Inferior parietal cortex (tissue), 1 donor: Measurements from ENCODE around the gene PRDM1.

ENCODE experiments used
- DNase-seq: peaks from one replicate; pipeline ENCODE4 v3.0.0-alpha.2; 2016; ENCODE audit errors: extremely low spot score

The PRDM1 gene

DNA sequence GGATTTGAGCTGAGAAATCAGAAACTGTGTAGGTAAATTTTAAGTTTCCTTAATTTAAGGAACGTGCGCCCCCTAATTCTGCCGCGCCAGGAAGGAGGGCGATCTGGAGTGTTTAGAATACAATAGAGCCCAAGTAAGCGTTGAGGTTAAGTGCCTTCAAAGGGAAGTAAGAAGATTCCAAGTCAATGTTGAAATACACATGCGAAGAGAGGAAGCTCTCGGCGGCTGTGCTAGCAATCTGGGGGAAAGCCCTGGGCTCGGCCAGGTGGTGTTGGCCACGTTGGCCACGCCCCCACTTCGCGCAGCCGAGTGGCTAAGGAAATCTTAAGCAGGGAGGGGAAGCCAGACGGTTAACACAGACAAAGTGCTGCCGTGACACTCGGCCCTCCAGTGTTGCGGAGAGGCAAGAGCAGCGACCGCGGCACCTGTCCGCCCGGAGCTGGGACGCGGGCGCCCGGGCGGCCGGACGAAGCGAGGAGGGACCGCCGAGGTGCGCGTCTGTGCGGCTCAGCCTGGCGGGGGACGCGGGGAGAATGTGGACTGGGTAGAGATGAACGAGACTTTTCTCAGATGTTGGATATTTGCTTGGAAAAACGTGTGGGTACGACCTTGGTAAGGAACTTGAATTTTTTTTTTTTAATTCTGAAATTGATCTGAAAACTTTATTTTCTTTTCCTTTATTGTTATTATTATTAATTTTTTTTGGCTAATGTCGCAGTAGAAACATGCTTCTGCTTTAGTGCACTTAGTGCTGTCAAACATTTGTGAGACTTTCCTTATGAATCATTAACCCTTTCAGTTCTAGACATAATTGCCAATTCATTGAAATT is at the start of gene PRDM1:
Gene PRDM1 (plus strand): TSS at position 353 of the 830 bp plus-strand sequence. CDS start 218 bp downstream, at position 571.
- no peak for DNase-seq

GRCh38 chr6:106037060-106037459 is 49.1 kb upstream of the PRDM1 start:
- no peak for DNase-seq

DNA sequence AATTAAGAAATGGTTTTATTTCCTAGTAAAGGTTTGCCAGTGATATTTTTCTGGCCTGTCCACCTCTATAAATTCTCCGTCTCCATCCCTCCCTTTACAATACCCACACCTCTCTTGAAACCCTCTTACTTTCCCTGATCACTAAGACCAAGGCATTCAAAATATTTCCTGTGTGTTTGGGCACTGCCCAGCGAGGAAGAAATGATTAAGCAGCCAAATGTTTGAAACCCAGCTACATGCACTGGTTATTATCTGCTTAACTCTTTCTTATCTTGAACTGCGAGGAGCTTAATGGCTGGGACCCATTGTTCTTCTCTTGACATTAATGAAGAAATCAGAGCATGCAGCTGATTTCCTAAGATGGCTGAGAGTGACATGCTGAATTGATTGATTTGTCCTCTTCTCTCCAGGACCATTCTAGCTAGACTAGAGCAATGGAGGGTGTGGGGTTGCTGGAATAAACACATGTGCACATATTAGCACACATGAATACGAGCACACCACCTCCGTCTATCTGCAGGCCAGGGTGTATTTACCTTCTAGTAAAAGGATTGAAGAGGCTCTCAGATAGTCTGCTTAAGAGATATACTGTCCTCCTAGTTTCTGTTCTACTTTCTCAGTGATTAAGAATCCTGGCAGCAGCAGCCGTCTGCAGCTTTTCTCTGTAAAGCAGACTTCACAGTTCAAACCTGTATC is 46.1 kb upstream of the PRDM1 start:
- DNase-seq, result no peak

DNA sequence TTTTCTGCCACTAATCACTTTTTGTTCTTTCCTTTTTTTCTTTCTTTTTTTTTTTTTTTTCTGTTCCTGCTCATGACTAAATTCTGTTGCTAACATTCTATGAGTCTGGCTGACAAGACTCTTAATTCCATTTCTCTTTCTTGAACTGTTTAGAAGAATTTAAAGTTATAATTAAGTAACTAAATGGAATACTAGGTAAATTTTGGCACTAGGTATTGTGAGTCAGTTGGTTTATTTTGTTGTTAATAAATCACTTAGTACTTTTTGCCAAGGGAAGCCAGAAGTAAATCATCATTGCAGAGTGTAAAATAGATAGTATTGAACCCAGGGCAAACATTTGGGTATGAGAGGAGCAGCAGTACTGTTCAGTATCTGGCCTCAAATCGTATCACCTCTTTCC is 42.0 kb upstream of the PRDM1 start:
- no peak for DNase-seq

DNA sequence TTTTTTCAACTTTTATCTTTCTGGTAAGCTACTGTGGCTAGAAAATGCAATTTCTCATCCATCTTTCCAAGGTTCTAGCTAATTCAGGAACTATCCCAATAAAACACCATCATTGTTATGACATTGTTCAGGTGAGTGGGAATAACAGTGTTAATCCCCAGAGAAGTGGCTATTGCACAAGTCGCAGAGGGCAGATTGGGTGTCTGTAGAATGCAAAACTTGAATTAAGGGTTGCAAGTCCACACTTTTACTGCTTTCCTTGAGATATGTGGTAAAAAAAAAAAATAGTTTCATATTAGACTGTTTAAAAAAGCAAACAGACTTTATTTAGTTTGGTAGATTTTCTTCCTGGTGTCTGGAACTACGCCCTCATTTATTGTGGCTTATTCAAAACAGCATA is 41.1 kb upstream of the PRDM1 start:
- DNase-seq, result no peak

- DNase-seq, result no peak
Measured at GRCh38 chr6:106046116-106046853, 39.9 kb upstream of the PRDM1 start.

DNA sequence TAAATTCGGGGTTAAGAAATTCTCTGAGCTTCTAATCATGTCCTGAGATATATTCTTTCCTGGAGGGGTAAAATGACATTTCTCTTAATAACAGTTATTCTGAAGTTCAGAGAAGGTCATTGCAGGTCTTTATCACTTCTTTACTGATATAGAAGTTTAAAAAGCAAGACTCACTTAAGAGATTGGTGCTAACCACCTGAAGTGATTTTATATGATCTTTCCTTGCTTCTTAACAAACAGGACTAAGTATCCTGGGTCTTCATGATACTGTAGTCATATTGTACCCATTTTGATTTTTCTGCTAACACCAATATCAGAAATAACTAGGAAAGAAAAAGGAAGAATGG is 39.3 kb upstream of the PRDM1 start:
- DNase-seq, result no peak

GRCh38 chr6:106048336-106048735 is 37.8 kb upstream of the PRDM1 start:
- DNase-seq, result no peak

GRCh38 chr6:106050538-106050937 is 35.6 kb upstream of the PRDM1 start:
- DNase-seq, result no peak

DNA sequence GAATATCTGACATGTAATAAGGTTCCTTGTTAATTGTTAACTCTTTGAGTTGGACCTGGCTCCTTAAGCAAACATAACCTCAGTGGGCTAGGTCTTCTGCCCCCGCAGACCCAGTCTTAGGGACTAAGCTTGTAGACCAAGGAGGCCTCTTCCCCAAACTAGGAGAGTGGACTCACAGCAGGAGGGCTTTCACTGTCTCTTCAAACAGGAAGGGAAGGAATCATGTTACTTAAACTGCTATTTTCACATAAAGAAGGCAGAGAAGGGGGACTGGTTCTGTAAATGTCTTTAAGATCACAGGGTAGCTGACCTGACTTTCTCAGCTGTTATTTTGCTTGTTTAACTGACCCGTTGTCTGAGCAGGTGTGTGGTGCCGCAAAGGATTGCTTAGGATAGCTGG is 34.9 kb upstream of the PRDM1 start:
- no peak for DNase-seq

DNA sequence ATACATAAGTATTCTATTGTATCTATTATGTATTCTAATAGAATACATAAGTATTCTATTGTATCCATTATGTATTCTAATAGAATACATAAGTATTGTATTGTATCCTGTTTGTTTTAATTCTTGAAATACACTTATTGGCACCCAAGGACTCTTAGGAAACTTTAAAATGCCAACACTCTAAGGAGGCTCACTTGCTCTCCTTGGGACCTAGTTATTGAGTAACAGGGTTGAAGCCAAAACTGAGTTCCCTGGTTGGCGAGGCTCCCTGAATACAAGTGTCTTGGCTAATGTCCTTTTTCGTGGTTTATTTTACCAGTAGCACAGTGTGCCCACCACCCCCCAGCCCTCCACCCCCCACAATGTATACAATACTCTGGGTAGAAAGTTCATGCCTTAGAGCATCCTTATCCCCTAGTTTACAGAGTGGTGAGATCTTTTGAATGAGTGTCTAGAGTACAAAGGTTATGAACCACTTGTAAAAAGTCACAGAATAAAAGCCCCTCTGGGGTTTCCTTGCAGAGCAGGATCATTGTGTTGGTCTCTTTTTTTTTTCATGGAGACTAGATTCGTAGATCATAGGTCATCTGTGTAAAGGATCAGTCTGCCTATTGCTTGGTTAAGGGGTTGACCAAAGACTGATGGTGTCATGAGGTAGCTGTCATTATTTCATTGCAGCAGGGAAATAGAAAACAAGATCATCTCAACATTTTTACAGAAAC is 32.5 kb upstream of the PRDM1 start:
- no peak for DNase-seq

DNA sequence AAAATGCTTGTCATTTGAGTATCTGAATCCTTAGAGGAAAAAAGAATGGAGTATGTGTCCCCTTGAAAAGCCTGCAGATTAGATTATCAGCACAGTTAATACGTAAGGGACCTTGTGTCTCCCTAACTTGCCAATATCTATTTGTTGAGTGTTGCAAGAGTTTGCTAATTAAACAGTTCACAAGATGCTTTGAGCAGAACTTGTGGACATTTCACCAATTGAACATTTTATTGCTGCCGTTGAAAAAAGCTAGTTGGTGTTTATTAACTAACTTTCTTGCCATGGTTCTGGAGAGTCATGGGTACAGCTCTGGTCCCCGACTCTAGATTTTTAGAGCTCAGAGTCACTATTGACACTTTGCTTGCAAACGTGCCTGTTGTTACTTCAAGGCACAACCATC is 30.6 kb upstream of the PRDM1 start:
- DNase-seq, result no peak

- DNase-seq, result no peak
Measured at GRCh38 chr6:106056060-106056745, 29.9 kb upstream of the PRDM1 start.

- DNase-seq, result no peak
Measured at GRCh38 chr6:106056746-106057390, 29.3 kb upstream of the PRDM1 start.

GRCh38 chr6:106059331-106059730 is 26.8 kb upstream of the PRDM1 start:
- DNase-seq, result no peak

DNA sequence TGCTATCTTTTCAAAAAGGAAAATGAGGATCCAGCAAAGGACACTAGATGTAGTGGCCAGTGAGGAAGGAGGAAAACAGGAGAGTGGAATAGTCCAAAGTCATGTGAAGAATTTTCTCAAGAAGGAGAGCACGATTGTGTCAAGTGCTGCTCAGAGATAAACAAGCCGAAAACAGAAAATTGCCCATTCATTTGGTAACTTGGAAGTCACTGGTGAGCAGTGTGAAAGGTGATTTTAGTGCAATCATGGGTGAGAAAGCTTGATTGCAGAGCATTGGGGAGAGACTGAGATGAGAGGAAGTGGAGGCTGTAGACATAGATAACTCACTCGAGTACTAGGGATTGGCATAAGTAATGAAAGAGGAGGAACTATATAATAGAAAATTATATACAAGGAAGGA is 26.0 kb upstream of the PRDM1 start:
- DNase-seq, result no peak

- DNase-seq, result no peak
Measured at GRCh38 chr6:106063448-106063850, 22.7 kb upstream of the PRDM1 start.

GRCh38 chr6:106064142-106064541 is 22.0 kb upstream of the PRDM1 start:
- DNase-seq, result no peak

GRCh38 chr6:106064756-106065155 is 21.4 kb upstream of the PRDM1 start:
- no peak for DNase-seq

DNA sequence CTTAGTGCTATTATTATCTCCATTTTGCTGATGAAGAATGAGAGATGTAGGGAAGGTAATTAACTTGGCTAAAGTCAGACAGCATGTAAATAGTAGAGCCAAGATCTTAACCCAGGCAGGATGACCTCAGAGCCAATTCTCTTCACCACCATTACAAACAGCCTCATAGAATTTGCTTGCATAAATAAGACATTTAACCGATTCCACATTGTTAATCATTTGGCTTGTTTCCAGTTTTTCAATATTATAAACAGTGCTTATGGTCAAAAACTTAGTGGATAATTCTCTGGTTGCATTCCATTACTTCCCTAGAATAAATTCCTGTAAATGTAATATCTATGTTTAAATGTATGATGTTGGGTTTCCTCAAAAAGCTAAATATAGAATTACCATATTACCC is 19.1 kb upstream of the PRDM1 start:
- DNase-seq, result no peak

DNA sequence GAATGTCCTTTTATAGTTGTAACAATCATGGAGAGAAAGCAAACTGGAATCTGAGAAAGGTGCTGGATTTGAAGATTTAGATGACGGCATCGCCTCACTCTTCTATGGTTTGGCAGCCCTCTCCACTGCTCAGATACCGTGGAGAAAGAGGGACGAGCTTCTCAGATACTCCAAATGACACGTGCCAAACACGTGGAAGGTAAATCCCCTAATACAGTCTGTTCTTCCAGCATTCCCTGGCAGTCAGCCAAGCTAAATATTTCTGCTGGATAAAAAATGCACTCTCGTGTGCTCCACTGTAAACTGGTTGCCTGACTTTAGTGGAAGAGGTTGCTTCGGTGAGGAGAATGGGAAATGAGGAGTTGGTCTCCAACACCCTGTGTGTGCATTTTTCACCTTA is 16.7 kb upstream of the PRDM1 start:
- no peak for DNase-seq
